ENCODE data around the gene TGFB1. TPM values are rescaled to one million over a fixed set of nuclear protein-coding genes. Genes with fewer than 3 reads are reported as not detected.

Gene TGFB1
- polyA plus RNA-seq (2013, experiment 1 of 2): 36.8 TPM
- polyA plus RNA-seq (2013, experiment 2 of 2): 35.2 TPM

- H3K27me3 ChIP-seq (ENCODE audit: insufficient read depth, low read length, poor library complexity): no peaks in the 10 kb centered on the region
- WGBS (ENCODE audit: extremely low coverage, insufficient coverage, low lambda C conversion rate): no CpG with 5 or more reads among the region's 78 CpGs
These were observed at the start of gene TGFB1 for GRCh38 chr19:41353466-41354342. TGFB1 (minus strand) TSS chr19:41353922; CDS start chr19:41353044, 878 bp downstream.

GRCh38 chr19:41402010-41402409 lies 48.3 kb upstream of the TGFB1 start:
- WGBS (ENCODE audit: extremely low coverage, insufficient coverage, low lambda C conversion rate): no CpG with 5 or more reads among the region's 3 CpGs
- no peak overlapping the region for H4K8ac ChIP-seq (ENCODE audit: low read depth, low read length)

More at GRCh38 chr19:41353466-41354342, at the start of gene TGFB1:
- Histone ChIP-seq H3K9ac (ENCODE audit: low read length) (peak within 1 kb of the TSS; percentile 95), H3K56ac (ENCODE audit: low read length) (peak within 1 kb of the TSS; percentile 97), H3K79me2 (ENCODE audit: control insufficient read depth, insufficient read depth, low read length) (peaks cover 26% of the 10 kb centered on the region), H4K8ac (ENCODE audit: low read depth, low read length) (no peak within 1 kb of the TSS), H2AK5ac (ENCODE audit: low read length) (peak within 1 kb of the TSS; percentile 73), H3K23ac (ENCODE audit: low read length) (peak within 1 kb of the TSS; percentile 99), H3K79me1 (ENCODE audit: low read length) (peaks cover 10% of the 10 kb centered on the region), H3K18ac (ENCODE audit: low read length) (peak within 1 kb of the TSS; percentile 91), H3K4me3 (ENCODE audit: low read length) (peak within 1 kb of the TSS; percentile 96), H3K27ac (ENCODE audit: low read depth, low read length) (peak within 1 kb of the TSS; percentile 82), H3K4ac (ENCODE audit: low read depth, low read length) (peak within 1 kb of the TSS; percentile 93), H3K36me3 (ENCODE audit: control insufficient read depth, insufficient read depth, low read length) (no peaks in the 10 kb centered on the region), H3K4me1 (ENCODE audit: control insufficient read depth, low read depth, low read length) (no peaks in the 10 kb centered on the region), H2BK15ac (replicated peaks; ENCODE audit: low read depth) (no peak within 1 kb of the TSS), H3K4me2 (ENCODE audit: low read length) (peak within 1 kb of the TSS; percentile 84), H2BK120ac (ENCODE audit: low read depth, low read length) (peak within 1 kb of the TSS; percentile 37), H2BK5ac (ENCODE audit: low read length) (peak within 1 kb of the TSS; percentile 53), H4K5ac (ENCODE audit: low read length) (no peak within 1 kb of the TSS)
- DNase-seq: peak; percentile 85

GRCh38 chr19:41401483-41401882 lies 47.8 kb upstream of the TGFB1 start:
- Histone ChIP-seq H4K8ac (ENCODE audit: low read depth, low read length) (no peak overlapping the region), H3K4me3 (ENCODE audit: low read length) (no peak overlapping the region), H4K5ac (ENCODE audit: low read length) (no peak overlapping the region), H3K18ac (ENCODE audit: low read length) (no peak overlapping the region), H3K79me2 (ENCODE audit: control insufficient read depth, insufficient read depth, low read length) (peaks cover 9% of the 10 kb centered on the region), H3K27ac (ENCODE audit: low read depth, low read length) (no peak overlapping the region), H3K4ac (ENCODE audit: low read depth, low read length) (no peak overlapping the region), H2AK5ac (ENCODE audit: low read length) (no peak overlapping the region), H3K4me2 (ENCODE audit: low read length) (no peak overlapping the region), H3K79me1 (ENCODE audit: low read length) (peaks cover 9% of the 10 kb centered on the region), H2BK5ac (ENCODE audit: low read length) (no peak overlapping the region), H3K27me3 (ENCODE audit: insufficient read depth, low read length, poor library complexity) (no peaks in the 10 kb centered on the region), H3K56ac (ENCODE audit: low read length) (no peak overlapping the region), H3K4me1 (ENCODE audit: control insufficient read depth, low read depth, low read length) (no peaks in the 10 kb centered on the region), H3K9ac (ENCODE audit: low read length) (no peak overlapping the region), H3K23ac (ENCODE audit: low read length) (no peak overlapping the region), H2BK15ac (replicated peaks; ENCODE audit: low read depth) (no peak overlapping the region), H3K36me3 (ENCODE audit: control insufficient read depth, insufficient read depth, low read length) (no peaks in the 10 kb centered on the region), H2BK120ac (ENCODE audit: low read depth, low read length) (no peak overlapping the region)
- no CpG with 5 or more reads among the region's 4 CpGs for WGBS (ENCODE audit: extremely low coverage, insufficient coverage, low lambda C conversion rate)
- DNase-seq: no peak

More at GRCh38 chr19:41402010-41402409, 48.3 kb upstream of the TGFB1 start:
- no peak for DNase-seq
- Histone ChIP-seq H3K56ac (ENCODE audit: low read length) (no peak overlapping the region), H2AK5ac (ENCODE audit: low read length) (no peak overlapping the region), H3K79me2 (ENCODE audit: control insufficient read depth, insufficient read depth, low read length) (peaks cover 8% of the 10 kb centered on the region), H3K9ac (ENCODE audit: low read length) (no peak overlapping the region), H3K79me1 (ENCODE audit: low read length) (peaks cover 7% of the 10 kb centered on the region), H3K18ac (ENCODE audit: low read length) (no peak overlapping the region), H3K23ac (ENCODE audit: low read length) (no peak overlapping the region), H3K27ac (ENCODE audit: low read depth, low read length) (no peak overlapping the region), H4K5ac (ENCODE audit: low read length) (no peak overlapping the region), H2BK5ac (ENCODE audit: low read length) (no peak overlapping the region), H3K4ac (ENCODE audit: low read depth, low read length) (no peak overlapping the region), H3K36me3 (ENCODE audit: control insufficient read depth, insufficient read depth, low read length) (no peaks in the 10 kb centered on the region), H2BK15ac (replicated peaks; ENCODE audit: low read depth) (no peak overlapping the region), H3K27me3 (ENCODE audit: insufficient read depth, low read length, poor library complexity) (no peaks in the 10 kb centered on the region), H2BK120ac (ENCODE audit: low read depth, low read length) (no peak overlapping the region), H3K4me1 (ENCODE audit: control insufficient read depth, low read depth, low read length) (no peaks in the 10 kb centered on the region), H3K4me2 (ENCODE audit: low read length) (no peak overlapping the region), H3K4me3 (ENCODE audit: low read length) (no peak overlapping the region)

GRCh38 chr19:41399525-41399924 lies 45.8 kb upstream of the TGFB1 start:
- Histone ChIP-seq H3K79me2 (ENCODE audit: control insufficient read depth, insufficient read depth, low read length) (peaks cover 19% of the 10 kb centered on the region), H2BK15ac (replicated peaks; ENCODE audit: low read depth) (no peak overlapping the region), H3K79me1 (ENCODE audit: low read length) (peaks cover 15% of the 10 kb centered on the region), H3K9ac (ENCODE audit: low read length) (no peak overlapping the region), H3K36me3 (ENCODE audit: control insufficient read depth, insufficient read depth, low read length) (peaks cover 2% of the 10 kb centered on the region), H3K4me1 (ENCODE audit: control insufficient read depth, low read depth, low read length) (no peaks in the 10 kb centered on the region), H3K18ac (ENCODE audit: low read length) (no peak overlapping the region), H4K5ac (ENCODE audit: low read length) (no peak overlapping the region), H3K27ac (ENCODE audit: low read depth, low read length) (no peak overlapping the region), H4K8ac (ENCODE audit: low read depth, low read length) (no peak overlapping the region), H2BK5ac (ENCODE audit: low read length) (no peak overlapping the region), H3K27me3 (ENCODE audit: insufficient read depth, low read length, poor library complexity) (no peaks in the 10 kb centered on the region), H3K4me2 (ENCODE audit: low read length) (no peak overlapping the region), H3K4me3 (ENCODE audit: low read length) (no peak overlapping the region), H3K56ac (ENCODE audit: low read length) (no peak overlapping the region), H2AK5ac (ENCODE audit: low read length) (no peak overlapping the region), H3K23ac (ENCODE audit: low read length) (no peak overlapping the region), H2BK120ac (ENCODE audit: low read depth, low read length) (no peak overlapping the region), H3K4ac (ENCODE audit: low read depth, low read length) (no peak overlapping the region)
- no CpG with 5 or more reads among the region's 2 CpGs for WGBS (ENCODE audit: extremely low coverage, insufficient coverage, low lambda C conversion rate)
- DNase-seq: no peak

GRCh38 chr19:41399091-41399490 lies 45.4 kb upstream of the TGFB1 start:
- no peak overlapping the region for H3K4me2 ChIP-seq (ENCODE audit: low read length)
- no peak overlapping the region for H4K8ac ChIP-seq (ENCODE audit: low read depth, low read length)
- no peak overlapping the region for H4K5ac ChIP-seq (ENCODE audit: low read length)
- H3K23ac ChIP-seq (ENCODE audit: low read length): no peak overlapping the region
- H3K9ac ChIP-seq (ENCODE audit: low read length): no peak overlapping the region
- no peak for DNase-seq
- no peak overlapping the region for H2BK5ac ChIP-seq (ENCODE audit: low read length)
- peaks cover 15% of the 10 kb centered on the region for H3K79me1 ChIP-seq (ENCODE audit: low read length)
- no peak overlapping the region for H3K56ac ChIP-seq (ENCODE audit: low read length)
- H3K27ac ChIP-seq (ENCODE audit: low read depth, low read length): no peak overlapping the region
- no peak overlapping the region for H3K18ac ChIP-seq (ENCODE audit: low read length)
- no peak overlapping the region for H2AK5ac ChIP-seq (ENCODE audit: low read length)
- H2BK15ac ChIP-seq (replicated peaks; ENCODE audit: low read depth): no peak overlapping the region
- peaks cover 19% of the 10 kb centered on the region for H3K79me2 ChIP-seq (ENCODE audit: control insufficient read depth, insufficient read depth, low read length)
- H3K4me1 ChIP-seq (ENCODE audit: control insufficient read depth, low read depth, low read length): no peaks in the 10 kb centered on the region
- H3K27me3 ChIP-seq (ENCODE audit: insufficient read depth, low read length, poor library complexity): no peaks in the 10 kb centered on the region
- peaks cover 2% of the 10 kb centered on the region for H3K36me3 ChIP-seq (ENCODE audit: control insufficient read depth, insufficient read depth, low read length)
- whole genome bisulfite sequencing (ENCODE audit: extremely low coverage, insufficient coverage, low lambda C conversion rate): no CpG with 5 or more reads among the region's 3 CpGs
- H3K4ac ChIP-seq (ENCODE audit: low read depth, low read length): no peak overlapping the region
- H3K4me3 ChIP-seq (ENCODE audit: low read length): no peak overlapping the region
- no peak overlapping the region for H2BK120ac ChIP-seq (ENCODE audit: low read depth, low read length)
